GM18502 (cell line): ENCODE data around the gene C10orf90.

Experiments used
- ATAC-seq: cut with Tn5 transposase; IDR thresholded peaks from one replicate; pipeline ENCODE4 v1.9.1; 2021; ENCODE audit warnings: mild to moderate bottlenecking; ENCODE audit not compliant: unreplicated experiment, poor library complexity

The C10orf90 gene

GRCh38 chr10:126670056-126670894 lies at the start of gene C10orf90:
Gene C10orf90 (minus strand): TSS chr10:126670693. CDS start chr10:126670480, 213 bp downstream.
- no peak for ATAC-seq

DNA sequence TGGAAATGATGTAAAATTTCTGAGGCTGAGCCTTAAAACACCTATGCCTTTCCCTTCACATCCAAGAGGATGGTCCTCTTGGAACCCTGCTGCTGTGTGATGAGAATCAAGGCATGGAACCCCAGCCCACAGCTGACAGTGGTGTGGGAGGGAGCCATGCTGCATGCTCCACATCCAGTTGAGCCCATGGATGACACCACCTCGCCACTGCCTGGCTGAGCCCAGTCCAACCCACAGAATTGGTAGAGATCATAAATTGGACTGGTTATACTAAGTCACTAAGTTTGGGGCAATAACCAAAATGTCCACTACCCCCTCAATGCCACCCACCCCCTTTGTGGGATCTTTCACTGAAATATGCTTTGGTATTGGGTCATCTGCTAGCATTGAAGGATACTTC lies 45.9 kb upstream of the C10orf90 start:
- no peak for ATAC-seq

- no peak for ATAC-seq
These were observed 43.1 kb upstream of the C10orf90 start for GRCh38 chr10:126713594-126713993.

DNA sequence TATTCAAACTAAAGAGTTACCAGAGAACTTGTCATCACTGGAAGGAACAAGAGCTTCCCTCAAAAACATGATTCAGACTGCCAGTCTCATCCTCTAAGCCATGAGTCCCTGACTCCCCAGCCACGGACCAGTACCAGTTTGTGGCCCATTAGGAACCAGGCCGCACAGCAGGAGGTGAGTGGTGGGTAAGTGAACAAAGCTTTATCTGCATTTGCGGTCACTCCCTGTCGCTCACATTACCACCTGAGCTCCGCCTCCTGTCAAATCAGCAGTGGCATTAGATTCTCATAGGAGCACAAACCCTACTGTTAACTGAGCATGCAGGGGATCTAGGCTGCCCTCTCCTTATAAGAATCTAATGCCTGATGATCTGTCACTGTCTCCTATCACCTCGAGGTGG lies 42.2 kb upstream of the C10orf90 start:
- no peak for ATAC-seq

- no peak for ATAC-seq
These were observed 35.6 kb upstream of the C10orf90 start for GRCh38 chr10:126705951-126706565.

- no peak for ATAC-seq
These were observed 34.6 kb upstream of the C10orf90 start for GRCh38 chr10:126705131-126705530.

- no peak for ATAC-seq
These were observed 34.2 kb upstream of the C10orf90 start for GRCh38 chr10:126704649-126705048.

DNA sequence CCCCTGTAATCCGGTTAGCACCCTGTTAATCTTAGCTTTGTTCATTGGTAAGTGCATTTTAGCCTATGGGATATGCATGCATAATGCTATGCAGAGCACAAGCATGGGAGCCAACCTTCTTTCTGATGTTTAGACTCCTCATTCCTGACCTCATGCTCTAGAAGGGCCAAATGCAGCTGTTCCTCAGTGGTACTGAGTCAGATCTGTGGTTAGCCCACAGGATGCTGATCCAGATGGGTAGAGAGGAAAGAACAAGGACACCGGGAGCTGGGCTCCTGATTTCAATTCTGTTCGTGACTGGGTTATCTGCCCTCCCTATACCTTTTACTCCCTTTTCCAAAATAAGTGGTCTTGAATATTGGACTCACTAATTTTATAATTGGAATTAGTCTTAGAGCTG lies 31.7 kb upstream of the C10orf90 start:
- no peak for ATAC-seq

DNA sequence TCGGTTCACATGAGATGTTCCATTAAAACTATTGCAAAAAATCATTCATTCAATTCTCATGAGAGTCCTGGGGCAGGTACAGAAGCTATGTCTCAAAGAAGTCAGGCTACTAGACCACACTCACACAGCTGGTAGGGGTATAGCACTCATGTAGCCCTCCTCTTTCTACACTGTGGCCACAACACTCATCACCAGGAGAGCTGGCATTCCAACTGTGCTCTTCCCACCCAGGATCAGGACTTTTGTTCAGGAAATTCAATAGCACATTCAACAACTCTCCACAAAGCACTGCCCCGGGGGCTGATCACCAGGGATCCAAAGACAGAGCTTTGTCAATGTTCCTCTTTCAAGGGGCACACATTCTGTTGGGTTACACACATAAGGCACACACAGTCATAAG lies 31.0 kb upstream of the C10orf90 start:
- ATAC-seq: no peak

- no peak for ATAC-seq
These were observed 26.2 kb upstream of the C10orf90 start for GRCh38 chr10:126696684-126697083.

DNA sequence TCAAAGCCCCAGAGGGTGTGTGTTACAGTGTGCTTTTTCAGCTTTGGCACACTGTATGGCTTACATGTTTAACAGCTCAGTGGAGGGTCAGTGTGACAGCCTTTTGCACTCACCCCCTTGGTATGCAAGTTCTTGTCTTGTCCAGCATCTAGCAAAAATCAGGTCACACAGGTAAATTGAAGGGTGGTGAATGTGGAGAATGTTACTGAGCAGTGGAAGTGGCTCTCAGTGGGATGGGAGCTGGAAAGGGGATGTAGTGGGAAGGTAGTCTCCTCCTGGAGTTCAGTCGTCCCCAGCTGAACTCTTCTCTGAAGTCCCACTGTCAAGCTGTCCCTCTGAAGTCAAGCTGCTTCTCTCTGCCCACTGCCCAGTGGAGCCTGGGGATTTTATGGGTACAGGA lies 21.0 kb upstream of the C10orf90 start:
- ATAC-seq: no peak

DNA sequence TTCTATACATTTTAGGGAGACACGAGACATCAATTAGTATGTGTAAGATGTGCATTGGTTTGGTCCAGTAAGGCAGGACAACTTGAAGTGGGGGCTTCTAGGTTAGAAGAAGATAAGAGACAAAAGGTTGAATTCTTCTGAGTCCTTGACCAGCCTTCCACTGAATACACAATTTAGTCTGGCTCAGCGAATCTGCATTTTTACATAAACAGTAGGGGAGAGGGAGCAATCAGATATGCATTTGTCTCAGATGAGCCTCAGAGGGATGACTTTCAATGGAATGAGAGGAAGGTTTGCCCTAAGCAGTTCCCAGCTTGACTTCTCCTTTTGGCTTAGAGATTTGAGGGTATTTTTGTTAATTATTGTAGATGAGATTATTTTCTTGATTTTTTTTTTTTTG lies 20.0 kb upstream of the C10orf90 start:
- ATAC-seq: no peak

GRCh38 chr10:126689461-126689994 lies 19.0 kb upstream of the C10orf90 start:
- ATAC-seq: no peak

GRCh38 chr10:126687121-126687606 lies 16.7 kb upstream of the C10orf90 start:
- ATAC-seq: no peak

DNA sequence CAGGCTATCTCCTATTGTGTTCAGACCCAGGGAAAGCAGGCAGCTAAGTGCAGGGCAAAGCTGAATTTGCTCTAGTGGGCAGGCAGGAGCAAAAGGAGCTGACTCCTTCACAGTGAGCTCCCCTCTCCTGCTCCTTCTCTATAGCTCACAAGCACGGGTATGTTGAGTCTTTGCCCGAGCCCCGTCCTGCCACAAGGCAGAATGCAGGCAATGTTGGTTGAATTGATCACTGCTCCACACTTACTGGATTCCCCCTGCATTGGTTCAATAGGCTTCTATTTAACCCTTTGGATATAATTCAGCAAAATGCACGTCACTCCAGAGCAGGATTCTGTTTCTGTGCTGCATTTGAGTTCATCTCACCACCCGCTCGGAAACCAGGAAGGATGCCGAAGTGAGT lies 16.2 kb upstream of the C10orf90 start:
- no peak for ATAC-seq

- ATAC-seq: no peak
These were observed 15.8 kb upstream of the C10orf90 start for GRCh38 chr10:126686268-126686667.

GRCh38 chr10:126685756-126686155 lies 15.3 kb upstream of the C10orf90 start:
- ATAC-seq: no peak

DNA sequence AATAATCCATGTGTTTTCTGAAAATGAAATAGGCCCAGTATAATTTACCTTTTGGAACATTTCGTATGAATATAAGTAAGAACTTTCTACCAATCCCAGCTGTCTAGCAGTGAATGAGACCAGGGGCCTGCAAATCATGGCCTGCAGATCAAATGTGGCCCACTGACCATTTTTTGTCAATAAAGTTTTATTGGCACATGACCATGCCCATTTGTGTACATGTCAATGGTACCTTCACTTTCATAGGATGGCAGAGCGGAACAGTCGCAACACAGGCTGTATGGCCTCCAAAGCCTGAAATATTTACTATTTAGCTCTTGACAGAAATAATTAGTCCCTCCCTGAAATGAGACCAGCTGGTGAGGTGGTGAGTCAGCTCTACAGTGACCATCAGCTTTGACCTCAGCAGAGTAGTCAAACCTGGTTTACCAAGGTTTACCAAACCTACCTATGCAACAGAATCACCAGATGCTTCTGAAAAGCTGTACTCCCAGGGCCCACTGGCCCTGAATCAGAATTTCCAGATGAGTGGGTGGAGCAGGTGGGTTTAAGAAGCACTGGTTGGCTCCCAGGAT lies 13.8 kb upstream of the C10orf90 start:
- no peak for ATAC-seq

DNA sequence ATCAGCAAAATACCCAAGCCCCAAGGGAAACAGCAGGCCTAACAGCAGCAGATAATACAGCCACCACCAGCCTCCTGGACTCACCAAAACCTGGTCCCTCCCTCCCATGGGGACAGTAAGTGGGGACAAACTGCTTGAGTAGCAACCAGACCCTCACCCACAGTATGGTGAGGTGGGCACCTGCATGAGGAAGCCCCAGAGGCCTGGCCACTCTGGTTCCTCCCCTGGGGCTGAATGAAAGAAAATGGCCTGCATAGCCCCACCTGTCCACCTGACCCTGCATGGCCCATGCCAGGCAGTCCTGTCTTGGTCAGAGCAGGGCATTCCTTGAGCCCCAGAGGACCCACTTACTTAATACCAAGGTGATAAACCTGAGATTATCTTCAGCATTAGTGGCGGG lies 13.0 kb upstream of the C10orf90 start:
- no peak for ATAC-seq

DNA sequence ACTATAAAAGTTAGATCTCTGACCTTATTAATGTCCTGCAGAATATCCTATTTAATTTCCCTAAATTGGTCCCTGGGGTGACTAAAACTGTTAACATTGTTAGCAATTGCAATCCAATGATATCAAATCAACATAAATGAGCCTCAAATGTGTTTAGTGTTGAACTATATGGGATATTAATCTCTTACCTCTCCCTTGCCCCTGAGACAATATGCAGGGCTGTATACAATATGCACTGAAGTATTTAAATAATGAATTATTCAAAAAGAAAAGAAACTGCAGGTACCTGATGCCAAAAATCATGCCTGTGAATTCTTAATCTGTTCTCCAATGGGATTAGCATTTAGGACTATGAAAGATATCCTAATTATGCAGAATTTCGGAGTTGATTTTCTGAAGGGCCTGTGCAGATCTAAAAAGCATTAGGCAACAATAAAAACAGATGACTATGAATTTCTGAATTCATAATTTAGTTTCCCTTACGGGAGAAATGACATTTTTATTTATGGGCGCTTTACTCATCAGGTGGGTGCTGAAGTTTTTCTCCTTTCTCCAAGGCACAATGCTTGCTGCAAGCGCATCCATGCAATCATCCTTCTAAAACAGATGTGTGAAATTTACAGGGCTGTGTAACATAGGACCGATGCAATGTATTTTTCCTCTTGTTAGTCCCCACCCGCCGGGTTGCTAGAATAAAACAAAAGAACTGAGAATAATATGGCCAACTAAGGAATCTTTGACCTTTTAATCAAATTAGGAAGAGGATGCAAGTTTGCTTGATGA lies 5.4 kb upstream of the C10orf90 start:
- ATAC-seq: no peak
